ENCODE results near the gene TAS1R3.

DNA sequence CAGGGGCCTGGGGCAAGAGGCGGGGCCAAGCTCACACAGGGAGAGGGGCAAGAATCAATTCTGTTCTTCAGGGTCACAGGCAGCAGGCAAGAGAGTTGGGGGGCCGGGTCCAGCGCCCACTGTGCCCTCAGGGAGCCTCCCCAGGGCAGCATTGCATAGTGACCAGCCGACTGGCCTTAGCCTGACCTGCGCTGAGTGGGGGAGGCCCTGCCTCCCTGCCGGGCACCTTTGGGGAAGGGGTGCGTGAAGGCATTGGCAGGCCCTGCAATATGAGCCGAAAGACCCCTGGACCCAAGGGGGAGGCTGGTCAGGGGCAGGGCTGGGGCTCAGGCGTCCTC lies 38.7 kb upstream of the TAS1R3 start:
- TF ChIP-seq, protein P1, sequence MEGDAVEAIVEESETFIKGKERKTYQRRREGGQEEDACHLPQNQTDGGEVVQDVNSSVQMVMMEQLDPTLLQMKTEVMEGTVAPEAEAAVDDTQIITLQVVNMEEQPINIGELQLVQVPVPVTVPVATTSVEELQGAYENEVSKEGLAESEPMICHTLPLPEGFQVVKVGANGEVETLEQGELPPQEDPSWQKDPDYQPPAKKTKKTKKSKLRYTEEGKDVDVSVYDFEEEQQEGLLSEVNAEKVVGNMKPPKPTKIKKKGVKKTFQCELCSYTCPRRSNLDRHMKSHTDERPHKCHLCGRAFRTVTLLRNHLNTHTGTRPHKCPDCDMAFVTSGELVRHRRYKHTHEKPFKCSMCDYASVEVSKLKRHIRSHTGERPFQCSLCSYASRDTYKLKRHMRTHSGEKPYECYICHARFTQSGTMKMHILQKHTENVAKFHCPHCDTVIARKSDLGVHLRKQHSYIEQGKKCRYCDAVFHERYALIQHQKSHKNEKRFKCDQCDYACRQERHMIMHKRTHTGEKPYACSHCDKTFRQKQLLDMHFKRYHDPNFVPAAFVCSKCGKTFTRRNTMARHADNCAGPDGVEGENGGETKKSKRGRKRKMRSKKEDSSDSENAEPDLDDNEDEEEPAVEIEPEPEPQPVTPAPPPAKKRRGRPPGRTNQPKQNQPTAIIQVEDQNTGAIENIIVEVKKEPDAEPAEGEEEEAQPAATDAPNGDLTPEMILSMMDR (IDR thresholded peaks at IDR 0.05; ENCODE audit: low read depth, low read length) = no peak
- TF ChIP-seq EZH2phosphoT487 (IDR thresholded peaks at IDR 0.05; ENCODE audit: low read depth) = no peak

Data from OCI-LY3 (cell line).